Activated CD4-positive, alpha-beta T cell treated with anti-CD3 and anti-CD28 coated beads, Interleukin-2, amount 50 U/mL, for 1 hour (primary cell): Measurements from ENCODE around the gene SLC26A8.

Experiments
- DNase-seq: peaks from one replicate; pipeline ENCODE4 v3.0.0-alpha.2; 2020

The SLC26A8 gene

DNA sequence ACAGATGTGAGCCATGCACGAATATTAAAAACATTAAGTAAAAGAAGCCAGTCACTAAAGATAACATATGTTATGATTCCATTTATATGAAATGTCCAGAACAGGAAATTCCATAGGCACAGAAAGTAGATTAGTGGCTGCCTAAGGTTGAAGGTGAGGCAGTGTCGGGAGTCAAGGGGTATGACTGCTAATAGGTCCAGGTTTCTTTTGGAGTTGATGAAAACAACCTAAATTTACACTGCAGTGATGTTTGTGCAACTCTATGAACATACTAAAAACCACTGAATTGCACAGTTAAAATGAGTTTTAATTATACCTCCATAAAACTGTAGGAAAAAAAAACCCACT, 118.0 kb downstream of the SLC26A8 start:
- DNase-seq, result no peak

- no peak for DNase-seq
Observed at GRCh38 chr6:35905841-35906498, 118.5 kb downstream of the SLC26A8 start.

DNA sequence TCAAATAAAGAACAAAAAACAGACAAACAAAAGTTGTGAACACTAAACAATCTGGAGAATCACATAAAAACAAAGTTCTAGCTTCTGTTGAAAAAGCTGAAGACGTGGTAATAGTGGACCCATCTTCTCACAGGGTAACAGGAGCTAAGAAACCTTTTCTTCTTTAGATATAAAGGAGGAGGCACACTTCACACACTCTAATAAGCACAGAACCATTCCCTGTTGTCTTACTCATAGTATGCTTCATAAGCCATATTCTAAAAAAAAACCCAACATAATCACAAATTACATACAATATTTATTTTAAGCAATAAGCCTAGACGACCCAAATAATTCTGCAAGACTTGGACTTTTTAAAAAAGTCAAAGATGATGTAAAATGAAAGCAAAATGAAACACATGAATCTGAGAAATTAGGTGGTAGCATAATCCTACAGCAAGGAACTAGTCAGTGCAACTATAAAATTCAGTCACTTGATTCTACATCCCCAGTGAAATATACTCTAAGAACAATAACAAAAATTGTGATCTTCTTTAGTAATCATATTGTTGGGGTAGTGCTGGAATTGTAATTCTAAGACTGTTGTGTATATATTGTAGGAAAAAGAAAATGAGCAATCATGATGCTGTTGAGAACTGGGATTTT, 119.2 kb downstream of the SLC26A8 start:
- no peak for DNase-seq

DNA sequence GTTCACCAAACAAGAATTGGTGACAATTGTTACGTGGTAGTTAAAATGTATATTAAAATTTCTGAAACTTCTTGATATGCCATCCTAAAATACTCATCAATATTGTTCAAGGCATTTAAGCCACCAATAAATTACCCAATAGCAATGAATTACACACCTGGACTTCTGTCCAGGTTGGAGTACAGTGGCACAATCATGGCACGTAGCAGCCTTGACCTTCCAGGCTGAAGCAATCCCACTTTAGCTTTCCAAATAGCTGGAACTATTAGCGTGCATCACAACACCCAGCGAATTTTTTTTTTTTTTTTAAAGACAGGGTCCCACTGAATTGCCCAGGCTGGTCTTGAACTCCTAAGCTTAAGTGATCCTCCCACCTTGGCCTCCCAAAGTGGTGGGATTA, 120.8 kb downstream of the SLC26A8 start:
- no peak for DNase-seq

GRCh38 chr6:35900448-35900847, 124.0 kb downstream of the SLC26A8 start:
- no peak for DNase-seq

- DNase-seq, result no peak
Observed at GRCh38 chr6:35898003-35898402, 126.4 kb downstream of the SLC26A8 start.

DNA sequence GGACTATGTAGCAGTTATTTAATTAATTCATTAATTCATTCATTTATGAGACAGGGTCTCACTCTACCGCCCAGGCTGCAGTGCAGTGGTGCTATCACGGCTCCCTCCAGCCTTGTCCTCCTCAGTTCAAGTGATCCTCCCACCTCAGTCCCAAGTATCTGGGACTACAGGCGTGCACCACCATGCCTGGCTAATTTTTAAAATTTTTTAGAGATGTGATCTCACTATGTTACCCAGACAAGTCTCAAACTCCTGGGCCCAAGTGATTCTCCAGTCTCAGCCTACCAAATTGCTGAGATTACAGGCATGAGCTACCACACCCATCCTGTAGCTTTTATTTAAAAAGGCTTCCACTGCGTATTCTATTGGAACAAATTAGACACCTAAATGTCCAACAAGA, 127.0 kb downstream of the SLC26A8 start:
- DNase-seq, result no peak

- DNase-seq, result no peak
Observed at GRCh38 chr6:35897036-35897435, 127.4 kb downstream of the SLC26A8 start.

DNA sequence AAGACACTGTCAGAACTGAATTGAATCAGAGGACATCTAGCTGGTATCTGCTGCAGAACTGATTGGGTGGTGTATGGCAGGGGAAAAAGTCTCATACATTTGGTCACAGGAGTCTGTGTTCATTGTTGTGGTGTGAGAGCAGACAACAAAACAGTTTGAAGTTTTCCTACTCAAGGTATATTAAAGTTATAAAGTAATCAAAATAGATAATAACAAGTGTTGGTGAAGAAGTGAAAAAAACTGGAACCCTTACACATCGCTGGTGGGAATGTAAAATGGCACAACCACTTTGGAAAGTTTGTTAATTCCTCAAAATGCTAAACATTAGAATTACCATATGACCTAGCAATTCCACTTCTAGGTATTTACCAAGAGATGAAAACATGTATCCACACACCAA, 128.2 kb downstream of the SLC26A8 start:
- DNase-seq, result no peak

- DNase-seq, result no peak
Observed at GRCh38 chr6:35895560-35895959, 128.9 kb downstream of the SLC26A8 start.

DNA sequence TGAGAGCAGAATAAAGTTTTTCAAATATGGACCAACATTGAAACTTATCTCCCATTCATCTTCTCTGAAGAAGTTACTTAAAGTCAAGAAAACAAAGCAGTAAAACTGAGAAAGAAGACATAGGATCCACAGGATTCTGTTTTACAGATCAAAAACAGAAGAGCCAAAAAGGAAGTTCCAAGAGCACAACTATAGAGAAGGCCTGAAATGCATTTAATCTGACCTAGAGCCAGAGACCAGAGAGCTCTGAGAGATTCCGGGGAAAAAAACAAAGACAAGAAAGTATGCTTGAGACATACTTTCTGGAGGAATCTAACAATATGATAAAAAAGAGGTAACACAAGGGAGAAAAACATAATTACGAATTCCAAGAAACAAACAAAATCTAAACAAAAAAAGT, 129.7 kb downstream of the SLC26A8 start:
- no peak for DNase-seq
